Type B pancreatic cell (in vitro differentiated cells): ENCODE measurements around the gene PDGFD. TPM values are rescaled to one million over a fixed set of nuclear protein-coding genes. Genes with fewer than 3 reads are reported as not detected.

ENCODE experiments used
- DNase-seq: peaks from one replicate; pipeline ENCODE4 v3.0.0; 2021; ENCODE audit warnings: mixed read lengths; ENCODE audit not compliant: unreplicated experiment; ENCODE audit errors: extremely low spot score
- H3K27ac Mint-ChIP-seq: 2 replicates; pipeline ENCODE4 v1.8.0; 2021; ENCODE audit warnings: mild to moderate bottlenecking, mixed read lengths
- H3K27me3 Mint-ChIP-seq: 2 replicates; pipeline ENCODE4 v1.8.0; 2021; ENCODE audit warnings: mixed read lengths
- H3K36me3 Mint-ChIP-seq: 2 replicates; pipeline ENCODE4 v1.8.0; 2021; ENCODE audit warnings: mixed read lengths
- H3K4me1 Mint-ChIP-seq: one replicate; pipeline ENCODE4 v1.8.0; 2021; ENCODE audit warnings: mixed read lengths; ENCODE audit not compliant: unreplicated experiment
- H3K4me3 Mint-ChIP-seq: 2 replicates; pipeline ENCODE4 v1.8.0; 2021; ENCODE audit warnings: mild to moderate bottlenecking, mixed read lengths
- H3K9me3 Mint-ChIP-seq: 2 replicates; pipeline ENCODE4 v1.8.0; 2021; ENCODE audit warnings: mixed read lengths
- CTCF ChIP-seq: fragments of 200-600 bp; sonication (generic); conservative IDR thresholded peaks from 2 replicates; pipeline ENCODE4 v1.5.0; 2021; ENCODE audit warnings: antibody characterized with exemption, mild to moderate bottlenecking
- total RNA-seq: library from RNA; stranded (reverse); gene quantifications from 2 replicates; pipeline ENCODE4 v1.2.1, GENCODE V29; 2021; ENCODE audit warnings: low replicate concordance

PDGFD gene
- total RNA-seq, 1 donor from 2014 or later: 17.8 TPM

GRCh38 chr11:103898065-103898464 lies 265.9 kb downstream of the PDGFD start:
- Mint-ChIP-seq H3K4me1 (no peaks in the 10 kb centered on the region), H3K4me3 (no peak overlapping the region), H3K36me3 (peaks cover 4% of the 10 kb centered on the region), H3K27me3 (no peaks in the 10 kb centered on the region), H3K9me3 (peaks cover 4% of the 10 kb centered on the region), H3K27ac (no peak overlapping the region)
- no peak for TF ChIP-seq CTCF
- no peak for DNase-seq

GRCh38 chr11:103897160-103897936 lies 266.6 kb downstream of the PDGFD start:
- Mint-ChIP-seq H3K36me3 (peaks cover 4% of the 10 kb centered on the region), H3K9me3 (peaks cover 4% of the 10 kb centered on the region), H3K4me1 (no peaks in the 10 kb centered on the region), H3K4me3 (no peak overlapping the region), H3K27ac (no peak overlapping the region), H3K27me3 (no peaks in the 10 kb centered on the region)
- no peak for TF ChIP-seq CTCF
- DNase-seq: no peak

GRCh38 chr11:103895106-103895505 lies 268.8 kb downstream of the PDGFD start:
- Mint-ChIP-seq H3K4me1 (no peaks in the 10 kb centered on the region), H3K27me3 (no peaks in the 10 kb centered on the region), H3K27ac (no peak overlapping the region), H3K36me3 (no peaks in the 10 kb centered on the region), H3K4me3 (no peak overlapping the region), H3K9me3 (peaks cover 7% of the 10 kb centered on the region)
- TF ChIP-seq CTCF: no peak
- no peak for DNase-seq

GRCh38 chr11:103894673-103895072 lies 269.3 kb downstream of the PDGFD start:
- peaks cover 7% of the 10 kb centered on the region for H3K9me3 Mint-ChIP-seq
- no peaks in the 10 kb centered on the region for H3K36me3 Mint-ChIP-seq
- H3K27ac Mint-ChIP-seq: no peak overlapping the region
- no peaks in the 10 kb centered on the region for H3K4me1 Mint-ChIP-seq
- no peaks in the 10 kb centered on the region for H3K27me3 Mint-ChIP-seq
- H3K4me3 Mint-ChIP-seq: no peak overlapping the region
- DNase-seq: no peak
- TF ChIP-seq CTCF: no peak

- no peaks in the 10 kb centered on the region for H3K27me3 Mint-ChIP-seq
- no peaks in the 10 kb centered on the region for H3K36me3 Mint-ChIP-seq
- H3K4me1 Mint-ChIP-seq: no peaks in the 10 kb centered on the region
Observed at GRCh38 chr11:103894034-103894433, 269.9 kb downstream of the PDGFD start.

More at GRCh38 chr11:103894034-103894433, 269.9 kb downstream of the PDGFD start:
- no peak overlapping the region for H3K27ac Mint-ChIP-seq
- peaks cover 7% of the 10 kb centered on the region for H3K9me3 Mint-ChIP-seq
- no peak for TF ChIP-seq CTCF
- no peak overlapping the region for H3K4me3 Mint-ChIP-seq
- no peak for DNase-seq
